ENCODE measurements around the gene ACSS1. TPM values are rescaled to one million over a fixed set of nuclear protein-coding genes. Genes with fewer than 3 reads are reported as not detected.

Gene ACSS1
- total and polyA plus RNA-seq, 8 donors: 26.6 to 44.3 (median 42.3) TPM

- peak in 1 of 4 donors; percentile 5 for DNase-seq
- no peak overlapping the region for H3K27ac ChIP-seq
- no peak for TF ChIP-seq CTCF (IDR thresholded peaks at IDR 0.05)
- H3K4me1 ChIP-seq: peaks cover 4 to 14% of the 10 kb centered on the region in 2 donors
- no peak overlapping the region for H3K4me3 ChIP-seq
- no peaks in the 10 kb centered on the region for H3K27me3 ChIP-seq
- H3K36me3 ChIP-seq: no peaks in the 10 kb centered on the region
- no peak for ATAC-seq
- no peaks in the 10 kb centered on the region for H3K9me3 ChIP-seq
- intact Hi-C loops (cut with DNase I): loop anchor here (5.0 to 10.0 kb wide), 2 partner anchors 63 to 176 kb away; no protein-coding TSS in a partner anchor
Measured at GRCh38 chr20:24998631-24999445, 59.1 kb downstream of the ACSS1 start.

DNA sequence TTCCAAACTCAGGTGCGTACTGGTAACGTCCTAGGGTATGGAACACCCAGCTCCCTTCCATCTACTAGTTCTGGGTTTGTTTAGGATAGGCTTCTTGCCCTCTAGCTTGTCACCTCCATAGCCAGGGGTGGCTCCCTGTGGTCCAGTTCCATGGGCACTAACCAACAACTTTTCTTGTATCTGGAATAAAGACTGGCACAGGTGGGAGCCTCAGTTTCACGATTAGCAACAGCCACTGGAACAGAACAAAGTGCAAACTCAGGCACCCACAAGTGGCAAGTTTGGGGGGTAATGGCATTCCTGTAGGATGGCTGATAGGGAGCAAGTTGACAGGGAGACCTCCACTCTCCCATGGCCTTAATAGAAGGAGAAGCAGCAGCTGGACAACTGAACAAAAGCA lies 59.8 kb downstream of the ACSS1 start:
- intact Hi-C loops (cut with DNase I): loop anchor here (5.0 to 10.0 kb wide), 2 partner anchors 64 to 177 kb away; no protein-coding TSS in a partner anchor
- Histone ChIP-seq H3K27me3 (no peaks in the 10 kb centered on the region), H3K27ac (no peak overlapping the region), H3K9me3 (no peaks in the 10 kb centered on the region), H3K4me1 (peaks cover 4 to 21% of the 10 kb centered on the region in 2 donors), H3K36me3 (no peaks in the 10 kb centered on the region), H3K4me3 (no peak overlapping the region)
- no peak for TF ChIP-seq CTCF (IDR thresholded peaks at IDR 0.05)
- ATAC-seq: no peak
- DNase-seq: no peak

- intact Hi-C loops (cut with DNase I): loop anchor here (5.0 to 10.0 kb wide), 2 partner anchors 66 to 178 kb away; no protein-coding TSS in a partner anchor
- H3K27ac ChIP-seq: no peak overlapping the region
Measured at GRCh38 chr20:24996449-24997377, 61.2 kb downstream of the ACSS1 start.

DNA sequence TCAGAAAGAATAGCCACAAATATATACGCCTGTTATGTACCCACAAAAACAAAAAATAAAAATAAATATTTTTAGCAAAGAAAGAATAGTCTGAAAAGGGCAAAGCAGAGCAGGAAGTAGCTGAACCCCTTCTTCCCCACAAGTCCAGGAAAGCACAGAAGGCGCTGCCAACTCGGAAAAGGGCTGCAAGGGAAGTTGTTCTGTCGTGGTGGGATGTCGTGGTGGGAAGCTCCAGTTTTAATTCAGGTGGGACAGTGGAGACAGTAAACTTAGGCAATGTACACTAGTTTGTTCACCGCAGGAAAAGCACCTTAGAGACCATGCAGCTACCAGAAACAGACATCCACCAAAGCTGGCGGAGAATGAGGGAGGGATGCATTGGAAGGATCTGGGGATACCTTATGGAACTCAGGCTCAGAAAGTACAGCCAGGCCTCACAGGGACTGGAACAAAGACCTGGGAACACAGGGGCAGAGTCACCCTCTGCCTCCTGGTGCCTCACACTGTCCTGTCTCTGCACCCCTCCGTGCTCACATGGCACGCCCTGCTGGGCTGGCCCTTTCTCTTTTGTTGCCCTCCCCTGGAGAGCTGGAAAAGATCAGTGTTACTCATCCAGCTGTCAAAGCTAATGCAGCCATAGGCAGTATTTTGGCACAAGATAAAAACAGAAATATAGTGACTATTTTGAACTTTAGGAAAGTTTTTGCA lies 62.0 kb downstream of the ACSS1 start:
- intact Hi-C loops (cut with DNase I): loop anchor here (2.0 to 10.0 kb wide), 3 partner anchors 66 to 179 kb away; no protein-coding TSS in a partner anchor
- no peaks in the 10 kb centered on the region for H3K27me3 ChIP-seq
- peaks cover 14 to 33% of the 10 kb centered on the region in 2 donors for H3K4me1 ChIP-seq
- no peak overlapping the region for H3K4me3 ChIP-seq
- no peak for TF ChIP-seq CTCF (IDR thresholded peaks at IDR 0.05)
- H3K36me3 ChIP-seq: no peaks in the 10 kb centered on the region
- H3K9me3 ChIP-seq: no peaks in the 10 kb centered on the region
- ATAC-seq (no peak), DNase-seq (no peak)
- H3K27ac ChIP-seq: no peak overlapping the region

More at GRCh38 chr20:24996449-24997377, 61.2 kb downstream of the ACSS1 start:
- no peaks in the 10 kb centered on the region for H3K9me3 ChIP-seq
- H3K27me3 ChIP-seq: no peaks in the 10 kb centered on the region
- H3K36me3 ChIP-seq: no peaks in the 10 kb centered on the region
- DNase-seq (no peak), ATAC-seq (no peak)
- no peak overlapping the region for H3K4me3 ChIP-seq
- TF ChIP-seq CTCF (IDR thresholded peaks at IDR 0.05): no peak
- H3K4me1 ChIP-seq: peaks cover 5 to 24% of the 10 kb centered on the region in 2 donors
